HG03460 (cell line): ENCODE measurements around the gene SLC25A48.

Source experiments
- ATAC-seq: cut with Tn5 transposase; IDR thresholded peaks from one replicate; pipeline ENCODE4 v1.9.1; 2021; ENCODE audit not compliant: unreplicated experiment

SLC25A48 gene

GRCh38 chr5:135834639-135835529 lies at the start of gene SLC25A48:
Gene SLC25A48, plus strand, starts transcription at chr5:135834663. Its CDS starts 185 bp downstream, at chr5:135834848.
- ATAC-seq = no peak

GRCh38 chr5:135800656-135801055 lies 33.8 kb upstream of the SLC25A48 start:
- ATAC-seq = no peak

- no peak for ATAC-seq
Measured at GRCh38 chr5:135810188-135810943, 24.1 kb upstream of the SLC25A48 start.

GRCh38 chr5:135811007-135811406 lies 23.5 kb upstream of the SLC25A48 start:
- no peak for ATAC-seq

DNA sequence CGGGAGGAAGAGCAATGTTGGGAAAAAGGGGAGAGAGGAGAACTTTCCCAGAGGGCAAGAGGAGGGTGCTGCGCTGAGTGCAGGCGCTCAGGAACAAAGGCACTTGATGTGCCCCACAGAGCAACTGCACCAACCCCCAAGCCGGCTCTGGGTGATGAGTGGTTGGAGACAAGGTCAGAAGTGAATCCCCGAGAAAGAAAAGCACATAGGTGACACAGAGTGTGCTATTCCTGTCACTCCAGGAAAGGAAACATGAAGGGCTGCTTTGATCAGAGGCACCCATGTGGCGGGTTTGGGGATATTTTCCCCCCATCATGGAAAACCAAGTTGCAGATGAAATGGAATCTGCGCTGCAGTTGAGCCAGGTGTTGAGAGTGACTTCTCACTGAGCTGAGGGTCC lies 20.7 kb upstream of the SLC25A48 start:
- ATAC-seq = no peak

DNA sequence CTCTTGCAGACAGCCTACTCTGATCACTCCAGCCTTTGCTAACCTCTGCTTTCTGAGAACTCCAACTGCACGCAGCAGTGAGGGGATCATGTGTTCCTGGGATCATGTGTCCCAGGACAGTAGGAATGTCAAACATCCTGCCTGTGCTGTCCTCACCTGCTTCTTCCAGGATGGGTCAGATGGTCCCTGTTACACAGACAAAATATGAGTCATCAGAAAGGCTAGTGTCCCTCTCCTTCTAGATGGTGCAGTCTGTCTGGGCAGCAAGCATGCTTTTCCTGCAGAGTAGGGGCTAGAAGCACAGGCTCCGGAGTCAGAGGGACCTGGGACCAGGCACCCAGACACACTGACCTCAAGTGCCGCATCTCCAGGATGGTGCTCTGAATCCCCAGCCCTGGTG lies 20.1 kb upstream of the SLC25A48 start:
- no peak for ATAC-seq

- no peak for ATAC-seq
Measured at GRCh38 chr5:135814812-135815211, 19.7 kb upstream of the SLC25A48 start.

DNA sequence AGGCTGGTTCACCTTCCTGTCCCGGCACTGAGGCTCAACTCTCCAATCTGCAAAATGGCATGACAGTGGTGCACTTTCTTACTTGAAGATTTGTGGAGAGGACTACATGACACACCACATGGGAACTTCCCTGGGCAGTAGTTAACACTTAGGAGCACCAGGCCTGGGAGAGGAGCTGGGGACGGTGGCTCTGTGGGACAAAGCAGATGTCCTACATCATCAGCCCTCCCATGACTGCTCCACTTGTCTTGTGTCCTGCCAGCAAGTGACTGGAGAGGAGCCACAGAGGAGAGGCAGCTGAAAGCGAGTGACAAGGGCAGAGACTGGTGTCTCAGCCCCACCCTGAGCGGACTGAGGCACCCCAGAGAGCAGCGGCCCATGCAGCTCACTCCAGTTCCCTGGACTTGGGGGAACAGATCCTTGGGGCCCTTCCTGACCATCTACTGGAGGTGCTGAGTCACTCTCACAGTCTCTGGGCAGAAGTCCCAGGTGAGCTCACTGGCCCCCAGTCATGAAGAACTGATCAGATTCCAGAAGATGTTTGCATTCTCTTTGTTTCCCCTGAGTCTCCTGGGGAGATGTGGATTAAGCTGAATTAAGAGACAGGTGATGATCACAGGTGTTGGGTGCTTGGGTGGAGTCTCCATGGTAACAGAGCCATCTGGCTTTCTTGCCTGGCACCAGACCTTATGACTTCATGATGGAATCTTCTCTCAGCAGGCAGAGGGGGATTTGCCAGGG lies 13.2 kb upstream of the SLC25A48 start:
- no peak for ATAC-seq

DNA sequence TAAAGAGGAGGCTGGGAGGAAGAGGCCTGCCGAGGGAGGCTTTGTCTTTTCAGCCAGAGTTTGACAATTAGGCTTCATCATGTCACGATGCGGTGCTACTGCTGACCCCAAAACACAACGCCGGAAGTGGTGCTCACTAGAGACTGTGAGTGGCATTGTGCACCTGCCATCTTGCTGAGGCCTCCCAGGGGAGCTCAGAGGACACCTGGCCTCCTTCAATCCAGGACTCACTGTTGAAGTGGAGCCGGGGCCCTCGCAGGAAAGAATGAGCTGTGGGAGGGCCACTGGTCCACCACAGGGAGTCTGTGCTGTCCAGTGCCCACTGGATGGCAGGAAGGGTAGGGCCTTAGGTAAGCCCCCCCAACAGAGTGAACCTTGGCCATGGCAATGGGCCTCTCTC lies 12.7 kb upstream of the SLC25A48 start:
- ATAC-seq = no peak

GRCh38 chr5:135822286-135822685 lies 12.2 kb upstream of the SLC25A48 start:
- no peak for ATAC-seq

- ATAC-seq = no peak
Measured at GRCh38 chr5:135822959-135823358, 11.5 kb upstream of the SLC25A48 start.

- no peak for ATAC-seq
Measured at GRCh38 chr5:135823881-135824280, 10.6 kb upstream of the SLC25A48 start.

- no peak for ATAC-seq
Measured at GRCh38 chr5:135824541-135825041, 9.9 kb upstream of the SLC25A48 start.

DNA sequence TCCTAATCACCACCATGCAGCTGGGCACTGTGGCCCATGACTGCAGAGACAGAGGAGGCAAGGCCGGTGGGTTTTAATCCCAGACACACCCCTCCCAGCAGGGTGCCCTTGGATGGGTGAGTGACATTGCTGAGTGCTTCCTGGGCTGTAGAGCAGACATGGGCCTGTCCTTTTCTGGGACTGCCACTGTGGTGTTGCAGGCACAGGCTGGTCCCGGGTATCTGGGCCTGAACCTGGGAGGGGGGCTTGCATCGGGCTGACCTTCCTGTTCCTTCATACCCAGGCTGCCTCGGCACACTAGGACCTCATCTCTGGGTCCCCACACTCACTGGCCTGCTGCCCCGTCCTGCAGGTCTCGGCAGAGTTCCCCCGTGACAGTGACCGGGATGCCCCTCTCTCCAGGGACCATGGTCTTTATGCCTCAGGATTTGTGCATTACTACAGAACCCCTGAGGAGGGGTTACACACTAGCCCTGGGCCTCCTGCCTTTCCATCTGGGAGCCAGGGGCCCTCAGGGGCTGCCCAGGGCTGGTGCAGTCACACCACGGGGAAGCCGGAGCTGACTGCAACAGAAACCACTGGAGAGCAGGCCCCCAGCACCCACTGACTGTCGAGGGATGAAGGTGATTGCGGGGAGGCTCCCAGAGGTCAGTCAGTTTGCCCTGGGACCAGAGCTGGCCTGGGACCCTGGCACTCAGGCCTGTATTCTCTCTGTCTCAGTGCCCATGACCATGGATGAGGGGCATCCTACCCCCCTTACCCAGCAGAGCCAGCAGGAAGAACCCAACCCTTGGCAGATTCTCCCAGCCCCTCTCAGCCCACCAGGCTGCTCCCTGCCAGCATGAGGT lies 8.9 kb upstream of the SLC25A48 start:
- no peak for ATAC-seq

DNA sequence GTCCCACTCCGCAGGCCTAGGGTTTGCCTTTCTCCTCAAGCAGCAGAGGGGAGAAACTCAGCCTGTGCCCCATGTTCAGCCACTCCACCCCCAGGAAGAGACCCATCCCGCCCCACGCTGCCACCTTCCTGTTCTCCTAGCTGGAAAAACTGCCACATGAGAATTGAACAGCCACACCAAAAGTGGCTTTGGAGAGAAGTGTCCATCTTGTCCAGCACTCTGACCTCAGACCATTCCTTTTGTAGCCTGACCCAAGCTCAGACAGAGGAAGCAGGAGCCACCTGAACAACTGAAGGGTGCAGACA lies 8.3 kb upstream of the SLC25A48 start:
- no peak for ATAC-seq

DNA sequence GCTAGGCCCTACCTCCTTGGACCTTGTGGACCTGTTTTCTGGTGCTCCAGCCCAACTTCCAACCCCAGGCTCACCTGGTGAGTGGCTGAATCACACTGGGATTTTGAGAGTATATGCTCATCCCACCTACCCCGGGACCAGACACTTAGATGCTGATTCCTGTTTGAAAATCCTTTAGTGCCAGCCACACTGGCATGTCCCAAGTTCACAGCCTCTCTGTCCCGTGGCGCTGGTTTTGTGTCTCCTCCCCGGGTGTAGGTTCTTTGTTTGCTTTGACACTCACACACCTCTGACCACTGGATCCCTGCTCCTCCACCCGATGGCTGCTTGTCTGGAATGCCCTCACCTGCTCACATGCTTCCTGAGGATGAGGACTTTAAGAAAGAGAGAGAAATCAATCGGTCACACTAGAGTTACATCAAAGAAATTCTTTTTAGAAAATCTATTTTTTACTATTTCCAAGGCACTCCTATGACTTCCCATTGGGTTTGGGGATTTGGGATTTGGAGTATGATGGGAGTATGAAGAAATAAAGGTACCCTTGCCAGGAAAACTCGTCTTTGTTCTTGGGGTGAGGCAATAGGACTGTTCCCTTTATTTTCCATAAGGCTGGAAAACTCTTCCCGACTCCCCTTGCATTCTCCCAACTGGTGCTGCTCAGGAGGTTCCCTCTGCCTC lies 7.3 kb upstream of the SLC25A48 start:
- no peak for ATAC-seq

DNA sequence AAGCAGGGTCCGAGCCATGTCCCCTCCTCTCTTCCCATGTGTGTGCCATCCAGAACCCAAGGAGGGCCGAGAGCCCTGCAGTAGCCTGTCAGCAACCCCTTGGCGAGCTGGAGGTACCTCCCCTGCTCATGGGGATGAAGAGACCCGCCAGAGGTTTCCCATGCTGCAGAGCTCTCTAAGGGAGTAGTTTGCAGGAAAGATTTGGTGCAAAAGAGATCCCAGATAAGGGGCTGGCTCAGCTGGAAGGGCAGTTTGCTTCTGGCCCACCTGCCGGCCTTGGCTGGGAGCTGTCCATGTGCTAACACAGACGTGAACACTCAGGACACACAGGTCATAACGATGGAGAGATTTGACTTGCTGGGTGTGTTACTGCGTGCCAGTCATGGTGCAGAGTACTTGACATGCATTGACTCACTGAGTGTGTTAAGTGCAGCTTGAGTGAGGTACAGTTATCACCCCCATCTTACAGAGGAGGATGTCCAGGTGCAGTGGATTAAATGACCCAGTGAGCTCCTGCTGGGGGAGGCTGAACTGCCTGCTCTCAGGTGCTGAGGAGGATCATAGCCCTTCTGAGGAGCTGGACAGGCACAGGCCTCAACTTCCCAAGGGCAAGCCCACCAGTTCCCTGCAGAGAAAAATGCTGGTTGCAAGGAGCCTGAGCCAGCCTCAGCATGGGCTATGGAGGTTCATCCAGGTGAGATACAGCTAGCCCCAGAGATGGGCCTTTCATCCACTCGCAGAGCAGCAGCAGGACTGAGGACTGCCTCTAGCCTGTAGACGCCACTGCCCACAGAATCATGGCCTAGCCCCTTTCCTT lies 6.3 kb upstream of the SLC25A48 start:
- no peak for ATAC-seq

- no peak for ATAC-seq
Measured at GRCh38 chr5:135828782-135829127, 5.7 kb upstream of the SLC25A48 start.

- no peak for ATAC-seq
Measured at GRCh38 chr5:135829179-135829578, 5.3 kb upstream of the SLC25A48 start.
